Activated T-helper 1 cell treated with anti-CD3 and anti-CD28 coated beads, Interleukin-12 subunit alpha, Interleukin-12 subunit beta, Interleukin-2, Interleukin-4 antibody, amounts not matched to agents 30 ng/mL and 10 ng/mL and 1 ng/mL, durations not matched to agents 14 hours and 24 hours and 36 hours (primary cell): ENCODE measurements around the gene SYPL1. TPM values are rescaled to one million over a fixed set of nuclear protein-coding genes. Genes with fewer than 3 reads are reported as not detected.

Source experiments
- DNase-seq: peaks from one replicate; pipeline ENCODE4 v3.0.0; 2021; ENCODE audit warnings: low spot score
- H3K27ac Mint-ChIP-seq: one replicate; pipeline ENCODE4 v1.8.0; 2021; ENCODE audit warnings: mild to moderate bottlenecking, mixed read lengths
- H3K27me3 Mint-ChIP-seq: one replicate; pipeline ENCODE4 v1.8.0; 2022; ENCODE audit warnings: mild to moderate bottlenecking, moderate library complexity, mixed read lengths; ENCODE audit not compliant: insufficient read depth
- H3K36me3 Mint-ChIP-seq: one replicate; pipeline ENCODE4 v1.8.0; 2021; ENCODE audit warnings: low read depth, mixed read lengths
- H3K4me1 Mint-ChIP-seq: one replicate; pipeline ENCODE4 v1.8.0; 2021; ENCODE audit warnings: low read depth, mixed read lengths
- H3K4me3 Mint-ChIP-seq: one replicate; pipeline ENCODE4 v1.8.0; 2021; ENCODE audit warnings: mild to moderate bottlenecking, moderate library complexity, mixed read lengths
- H3K9me3 Mint-ChIP-seq: one replicate; pipeline ENCODE4 v1.8.0; 2021; ENCODE audit warnings: mixed read lengths
- intact Hi-C: fragments of 100-400 bp; cut with micrococcal nuclease; formaldehyde crosslinking; loops from one replicate; pipeline ENCODE4 v1.15.1; 2024
- total RNA-seq: library from RNA; stranded (reverse); gene quantifications from 2 replicates; pipeline ENCODE4 v1.2.3, GENCODE V29; 2022

SYPL1 gene
- total RNA-seq, 1 donor from 2014 or later = 22.3 TPM

DNA sequence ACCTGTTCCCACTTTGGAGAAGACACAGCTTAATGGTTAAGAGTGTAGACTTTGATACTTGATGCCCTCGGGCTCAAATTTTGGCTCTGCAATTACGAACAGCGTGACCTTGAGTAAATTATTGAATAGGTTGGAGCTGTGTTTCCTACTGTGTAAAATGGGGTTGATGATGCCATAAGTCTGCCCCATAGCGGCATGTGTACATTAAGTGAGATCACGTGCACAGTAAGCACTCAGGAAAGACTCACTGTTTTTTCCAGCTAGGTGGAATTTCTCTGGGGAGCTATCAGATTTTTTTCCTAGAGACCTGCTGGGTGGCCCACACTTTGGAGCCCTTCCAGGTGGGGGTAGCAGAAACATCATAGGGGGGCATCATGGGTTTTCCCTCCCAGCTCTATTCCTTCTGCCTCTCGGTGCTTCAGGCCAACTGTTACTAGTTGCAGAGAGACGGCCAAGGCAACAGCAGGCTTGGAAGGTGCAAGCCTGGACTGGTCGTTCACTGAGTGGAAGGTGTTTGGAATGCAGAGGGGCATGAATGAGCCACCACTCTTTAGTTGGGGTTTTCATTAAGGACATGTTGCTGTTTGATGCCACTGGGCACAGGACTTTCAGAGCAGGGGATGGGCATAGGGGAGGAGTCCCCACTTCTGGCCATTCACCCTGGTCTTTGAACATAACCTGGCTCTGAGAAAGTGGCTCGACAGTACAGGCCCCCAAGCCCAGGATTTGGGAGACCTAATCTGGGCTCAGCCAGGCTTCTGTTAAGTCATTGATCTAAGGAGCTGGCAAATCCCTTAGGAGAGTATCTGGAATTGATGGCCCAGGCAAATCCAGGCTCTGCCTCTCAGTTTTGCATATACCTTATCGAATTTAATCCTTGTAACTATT, 64.0 kb downstream of the SYPL1 start:
- Mint-ChIP-seq H3K9me3 (no peaks in the 10 kb centered on the region), H3K4me1 (peaks cover under 1% of the 10 kb centered on the region), H3K36me3 (no peaks in the 10 kb centered on the region), H3K27ac (no peak overlapping the region), H3K27me3 (peaks cover 24% of the 10 kb centered on the region), H3K4me3 (no peak overlapping the region)
- intact Hi-C loops = loop anchor here (10.0 kb wide), 1 partner anchor 513 kb away; the partner anchor contains the start of gene RINT1
- DNase-seq = no peak

- Mint-ChIP-seq H3K4me1 (peaks cover 9% of the 10 kb centered on the region), H3K9me3 (no peaks in the 10 kb centered on the region), H3K4me3 (no peak overlapping the region), H3K27ac (no peak overlapping the region), H3K36me3 (no peaks in the 10 kb centered on the region), H3K27me3 (peaks cover 24% of the 10 kb centered on the region)
- intact Hi-C loops = loop anchor here (10.0 kb wide), 1 partner anchor 512 kb away; the partner anchor contains the start of gene RINT1
- DNase-seq = no peak
These were observed 64.9 kb downstream of the SYPL1 start for GRCh38 chr7:106047184-106047583.

DNA sequence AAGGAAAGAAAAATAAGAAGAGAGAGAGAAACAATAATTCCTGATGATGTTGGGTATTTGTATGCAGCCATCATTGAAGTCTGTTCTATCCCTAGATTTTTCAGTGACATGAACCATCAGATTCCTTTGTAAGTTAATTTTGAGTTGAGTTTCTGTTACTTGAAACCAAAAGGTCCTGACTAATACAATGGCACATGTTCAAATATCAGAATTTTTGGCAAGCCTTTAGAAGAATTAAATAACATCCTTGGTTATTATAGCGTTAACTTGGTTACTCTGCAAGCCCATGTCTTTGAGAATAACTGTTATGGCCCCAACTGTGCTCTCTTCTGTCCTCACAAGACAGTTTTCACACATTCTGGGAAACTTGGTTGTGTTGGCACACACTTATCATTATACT, 66.5 kb downstream of the SYPL1 start:
- Mint-ChIP-seq H3K9me3 (no peaks in the 10 kb centered on the region), H3K27me3 (peaks cover 20% of the 10 kb centered on the region), H3K36me3 (no peaks in the 10 kb centered on the region), H3K4me1 (peaks cover 15% of the 10 kb centered on the region), H3K27ac (no peak overlapping the region), H3K4me3 (no peak overlapping the region)
- intact Hi-C loops = loop anchor here (10.0 kb wide), 1 partner anchor 511 kb away; the partner anchor contains the start of gene RINT1
- no peak for DNase-seq

DNA sequence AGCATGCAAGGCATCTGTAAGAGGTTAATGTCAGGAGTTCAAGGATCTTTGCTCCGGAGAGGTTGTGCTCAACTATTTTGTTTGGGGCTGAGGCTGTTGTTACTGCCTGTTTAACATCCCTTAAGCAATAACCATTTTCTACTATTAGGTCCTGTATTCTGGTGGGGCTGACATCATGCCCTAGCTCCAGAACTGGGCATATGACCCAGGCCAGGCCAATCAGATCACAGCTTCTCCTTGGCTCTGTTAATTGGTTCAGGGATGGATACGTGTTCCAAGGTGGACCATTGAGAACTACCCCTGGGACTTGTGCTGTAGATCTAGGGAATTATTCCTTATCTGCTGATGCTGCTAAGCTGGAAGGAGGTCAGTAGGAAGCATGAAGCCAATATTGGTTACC, 67.0 kb downstream of the SYPL1 start:
- intact Hi-C loops = loop anchor here (10.0 kb wide), 1 partner anchor 510 kb away; the partner anchor contains the start of gene RINT1
- H3K4me1 Mint-ChIP-seq = peaks cover 15% of the 10 kb centered on the region
- peaks cover 20% of the 10 kb centered on the region for H3K27me3 Mint-ChIP-seq
- no peak for DNase-seq
- H3K36me3 Mint-ChIP-seq = no peaks in the 10 kb centered on the region
- H3K4me3 Mint-ChIP-seq = no peak overlapping the region
- H3K9me3 Mint-ChIP-seq = no peaks in the 10 kb centered on the region
- no peak overlapping the region for H3K27ac Mint-ChIP-seq

- Mint-ChIP-seq H3K36me3 (no peaks in the 10 kb centered on the region), H3K4me1 (peaks cover 15% of the 10 kb centered on the region), H3K9me3 (no peaks in the 10 kb centered on the region), H3K27ac (no peak overlapping the region), H3K27me3 (peaks cover 20% of the 10 kb centered on the region), H3K4me3 (no peak overlapping the region)
- DNase-seq = no peak
- intact Hi-C loops = loop anchor here (1.0 to 10.0 kb wide), 6 partner anchors 33 to 507 kb away; partner anchors contain the start of genes ATXN7L1 and RINT1
These were observed 69.9 kb downstream of the SYPL1 start for GRCh38 chr7:106042196-106042611.

- H3K27ac Mint-ChIP-seq = no peak overlapping the region
- peaks cover 15% of the 10 kb centered on the region for H3K4me1 Mint-ChIP-seq
- no peak overlapping the region for H3K4me3 Mint-ChIP-seq
- intact Hi-C loops = loop anchor here (1.0 to 10.0 kb wide), 3 partner anchors 19 to 506 kb away; partner anchors contain the start of gene RINT1
- H3K9me3 Mint-ChIP-seq = no peaks in the 10 kb centered on the region
- H3K27me3 Mint-ChIP-seq = peaks cover 20% of the 10 kb centered on the region
- H3K36me3 Mint-ChIP-seq = no peaks in the 10 kb centered on the region
- DNase-seq = no peak
These were observed 70.9 kb downstream of the SYPL1 start for GRCh38 chr7:106041140-106041717.

Other genes with a start within 250 kb of the SYPL1 start
- 7.2 and 8.5 TPM in 2 replicates for gene ATXN7L1, start 235.7 kb downstream of the SYPL1 start, total RNA-seq
- gene CDHR3, start 149.0 kb downstream of the SYPL1 start, total RNA-seq = 0.47 TPM in 2 replicates
- 415 and 417 TPM in 2 replicates for gene NAMPT, start 172.7 kb upstream of the SYPL1 start, total RNA-seq